NCI-H2171 (cell line): ENCODE data around the gene QRICH1.

ENCODE experiments used
- DNase-seq: peaks from one replicate; lab custom pipeline; 2025; lab: John Stamatoyannopoulos, UW

The QRICH1 gene

DNA sequence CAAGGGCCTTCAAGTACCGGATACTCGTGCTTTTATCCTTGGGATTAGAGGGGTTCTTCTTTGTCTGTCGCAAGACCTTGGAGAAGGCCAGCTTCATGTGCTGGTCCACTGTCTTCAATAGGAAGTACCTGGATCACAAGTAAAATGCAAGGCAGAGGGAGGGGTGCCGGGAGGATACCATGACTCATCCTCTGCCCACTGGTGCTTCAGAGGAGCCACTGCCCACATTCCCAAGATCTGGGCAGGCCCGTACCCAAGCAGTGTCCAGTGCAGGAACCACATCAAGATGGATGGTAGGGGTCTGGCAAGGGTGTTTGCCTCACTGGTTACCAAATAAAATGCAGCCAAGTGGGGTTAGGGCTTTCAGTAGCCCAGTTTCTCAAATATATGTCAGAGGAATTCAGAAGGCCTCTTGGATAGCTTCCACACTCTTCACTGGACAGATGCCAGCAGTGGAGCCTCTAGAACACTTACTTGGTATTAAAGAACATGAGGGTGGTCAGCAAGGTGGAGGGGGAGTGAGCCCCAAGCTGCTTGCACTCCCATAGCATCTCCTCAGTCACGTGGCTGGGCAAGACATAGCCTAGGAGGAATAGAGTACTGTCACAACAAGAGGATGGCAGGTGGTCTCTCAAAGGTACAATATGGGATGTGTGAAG lies 61.1 kb downstream of the QRICH1 start:
- DNase-seq: no peak

DNA sequence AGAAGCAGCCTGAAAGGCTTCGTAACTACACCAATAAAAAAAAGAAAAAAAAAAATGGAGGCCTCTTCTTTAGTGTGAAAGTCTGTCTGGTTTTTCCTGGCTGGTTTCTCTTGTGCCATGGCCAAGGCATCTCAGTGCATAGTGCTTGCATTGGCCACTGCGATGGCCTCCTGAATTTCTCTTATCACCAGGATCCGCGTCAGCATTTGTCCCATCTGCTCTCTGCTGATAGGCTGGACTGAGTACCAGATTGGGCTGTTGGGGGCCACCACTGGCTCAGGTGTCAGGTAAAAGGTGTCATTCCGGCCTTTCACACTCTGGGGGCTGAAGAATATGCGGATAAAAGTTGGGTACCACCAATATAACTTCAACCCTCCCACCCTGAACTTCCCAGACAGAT lies 63.5 kb downstream of the QRICH1 start:
- DNase-seq: no peak

DNA sequence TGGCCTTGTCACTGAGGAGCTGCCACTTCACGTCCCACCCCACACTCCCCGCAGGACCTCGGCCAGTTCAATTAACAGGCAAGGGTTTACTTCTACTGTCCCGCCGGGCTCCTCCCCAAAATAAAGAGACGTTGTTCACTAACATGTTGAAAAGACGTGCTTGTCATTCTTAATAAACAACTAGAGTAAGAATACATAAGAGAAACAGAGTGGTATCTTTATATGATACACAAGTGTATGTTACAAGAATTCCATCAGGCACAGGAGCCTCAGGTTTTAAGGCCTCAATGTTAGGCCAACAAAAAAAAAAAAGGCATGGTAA lies 64.3 kb downstream of the QRICH1 start:
- DNase-seq: no peak

DNA sequence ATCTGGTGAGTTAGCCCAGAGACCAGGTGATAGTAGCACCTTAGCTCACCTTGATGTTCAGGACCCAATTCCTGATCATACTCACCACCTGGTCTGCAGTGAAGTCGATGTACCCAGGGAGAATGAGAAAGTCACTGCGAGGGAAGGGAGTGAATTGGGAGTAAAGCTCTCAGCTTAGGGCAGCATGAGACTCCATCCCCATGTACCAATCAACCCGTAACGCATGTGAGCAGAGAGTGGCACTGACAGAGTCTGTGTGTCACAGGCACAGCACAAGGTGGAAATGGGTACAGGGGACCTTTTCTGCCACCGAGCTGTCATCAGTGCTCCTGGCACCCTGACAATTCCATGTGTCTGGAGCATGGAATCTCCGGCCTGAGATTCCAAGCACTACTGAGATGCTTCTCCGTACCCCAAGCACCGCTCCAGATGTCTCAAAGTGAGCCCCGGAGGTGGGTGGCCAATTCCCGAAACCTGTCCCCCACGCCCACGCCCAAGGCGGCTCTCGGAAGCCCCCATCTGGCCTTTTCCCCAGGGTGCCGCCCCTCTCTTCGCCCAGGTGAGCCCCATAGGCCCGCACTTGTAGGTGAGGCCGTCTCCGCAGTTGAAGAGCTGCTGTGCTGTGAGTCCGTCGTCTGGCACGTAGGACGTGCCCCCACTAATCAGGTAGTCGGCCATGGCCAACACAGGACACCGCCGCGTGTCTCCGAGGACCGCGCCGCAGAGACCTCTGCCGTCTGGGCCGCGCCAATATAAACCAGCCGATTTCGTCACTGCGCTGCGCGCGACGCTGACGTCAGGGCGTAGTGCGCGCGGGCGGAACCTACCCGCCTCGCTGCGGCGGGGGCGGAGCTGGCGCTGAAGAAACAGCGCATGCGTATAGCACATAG lies 65.0 kb downstream of the QRICH1 start, which contains the start of gene IMPDH2:
IMPDH2 (minus strand) TSS at position 726 of the 890 bp plus-strand sequence; CDS start at position 678, 48 bp downstream.
- DNase-seq: peak; percentile 75

DNA sequence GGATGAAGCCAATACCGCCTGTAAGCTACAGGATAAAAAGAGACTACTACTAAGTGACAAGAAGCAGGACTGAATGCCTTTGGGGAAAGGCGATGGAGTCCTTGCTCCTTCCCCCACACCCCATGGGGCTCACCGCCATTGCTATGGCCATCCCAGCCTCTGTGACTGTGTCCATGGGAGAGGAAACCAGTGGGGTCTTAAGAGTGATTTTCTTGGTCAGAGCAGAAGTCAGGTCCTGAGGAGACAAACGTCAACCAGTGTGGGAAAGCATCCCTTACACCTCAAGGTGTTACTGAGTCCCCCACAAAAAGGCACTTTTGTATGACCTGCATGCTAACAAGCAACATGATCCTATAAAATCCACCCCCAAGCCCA lies 65.6 kb downstream of the QRICH1 start:
- DNase-seq: no peak

DNA sequence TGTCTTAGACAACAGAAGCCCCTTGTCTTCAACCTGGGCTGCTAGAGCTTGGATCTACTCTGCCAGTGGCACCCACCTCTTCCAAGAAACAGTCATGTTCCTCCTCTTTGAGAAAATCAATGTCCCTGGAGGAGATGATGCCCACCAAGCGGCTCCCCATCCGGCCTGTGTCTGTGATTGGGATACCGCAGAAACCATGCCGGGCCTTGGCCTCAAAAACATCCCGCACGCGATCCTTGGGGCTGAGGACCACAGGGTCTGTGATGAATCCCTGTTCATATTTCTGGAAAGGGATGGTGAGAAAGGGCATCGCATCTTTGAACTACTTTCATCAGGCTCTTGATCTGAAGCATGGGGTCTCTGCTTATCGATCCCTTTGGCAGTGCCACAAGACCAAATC lies 66.2 kb downstream of the QRICH1 start:
- no peak for DNase-seq

DNA sequence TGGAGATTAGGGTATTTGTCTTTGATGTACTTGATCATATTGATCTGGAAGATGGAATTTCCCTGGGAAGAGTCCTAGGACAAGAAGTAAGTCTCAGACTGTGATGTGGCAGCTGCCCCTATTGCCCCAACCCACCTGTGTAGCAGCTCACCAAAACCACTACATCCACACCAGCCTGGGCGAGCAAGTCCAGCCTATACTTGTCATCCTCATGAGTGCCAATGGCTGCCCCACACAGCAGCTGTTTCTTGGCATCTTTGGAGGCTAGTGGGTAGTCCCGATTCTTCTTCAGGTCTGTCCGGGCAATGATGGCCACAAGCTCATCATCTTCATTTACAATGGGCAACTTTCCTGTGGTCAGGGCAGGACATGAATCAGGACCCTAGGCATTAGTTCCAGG lies 67.3 kb downstream of the QRICH1 start:
- DNase-seq: no peak

DNA sequence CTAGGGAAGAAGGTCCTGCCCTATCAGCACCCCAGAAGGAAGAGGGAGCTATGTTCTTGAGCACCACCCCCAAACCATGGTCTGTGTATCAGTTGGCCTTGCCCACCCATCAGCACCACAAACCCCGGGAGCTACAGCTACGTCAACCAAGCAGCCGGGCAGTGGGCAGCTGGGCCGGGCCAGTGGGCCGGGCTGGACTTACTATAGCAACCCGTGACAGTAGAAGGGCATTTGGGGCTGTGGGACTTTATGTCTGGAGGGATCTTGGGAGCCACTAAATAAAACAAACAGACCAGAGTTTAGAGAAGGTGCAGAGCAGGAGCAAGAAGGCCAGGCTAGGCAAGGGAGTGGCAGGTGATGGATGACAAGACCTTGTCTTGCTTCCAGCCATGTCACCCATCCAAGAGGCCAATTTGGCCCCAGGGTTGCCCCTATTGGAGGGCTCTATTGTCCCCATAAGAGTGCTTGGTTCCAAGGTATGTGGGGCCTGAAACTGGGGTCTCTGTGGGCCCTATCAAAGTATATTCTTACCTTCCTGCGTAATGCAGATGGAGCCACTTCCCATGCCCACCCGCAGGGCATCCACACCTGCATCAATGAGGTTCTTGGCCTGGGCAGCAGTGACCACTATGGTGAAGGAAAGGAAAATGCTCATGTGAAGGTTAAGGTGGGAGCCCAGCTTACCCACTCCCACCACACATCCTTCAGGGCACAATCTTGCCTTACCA lies 67.9 kb downstream of the QRICH1 start:
- no peak for DNase-seq

DNA sequence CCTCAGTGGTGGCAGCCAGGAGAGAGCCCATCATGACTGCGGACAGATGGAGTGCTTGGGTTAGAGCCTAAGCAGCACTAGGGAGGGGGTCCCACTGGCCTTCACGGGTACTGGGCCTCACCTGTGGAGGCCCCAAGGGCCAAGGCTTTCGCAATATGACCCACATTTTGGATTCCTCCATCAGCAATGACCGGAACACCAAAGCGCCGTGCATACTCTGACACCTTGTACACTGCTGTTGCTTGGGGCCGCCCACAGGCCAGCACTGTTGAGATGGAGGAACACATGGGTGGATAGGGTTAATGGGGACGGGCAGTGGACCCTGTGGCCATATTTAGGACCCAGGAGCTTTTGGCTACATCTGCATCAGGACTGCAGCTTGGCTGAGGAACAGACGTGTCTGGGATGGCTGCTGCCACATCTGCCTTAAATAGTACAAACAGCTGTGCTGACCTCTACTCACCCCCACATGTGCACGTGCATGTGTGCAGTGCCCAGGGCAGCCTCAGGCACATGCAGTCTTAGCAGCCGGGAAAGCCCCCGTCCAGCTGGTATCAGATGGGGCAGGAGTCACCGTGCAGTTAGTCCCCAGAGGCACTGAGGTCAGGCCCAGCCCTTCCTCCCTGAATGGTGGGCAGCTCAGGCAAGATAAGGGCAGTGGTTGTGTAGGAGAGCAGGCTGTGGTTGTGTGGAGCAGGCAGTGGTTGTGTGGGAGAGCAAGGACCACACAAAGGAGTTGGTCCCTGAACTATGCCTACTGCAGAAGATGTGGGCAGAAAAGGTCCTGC lies 68.7 kb downstream of the QRICH1 start:
- DNase-seq: no peak

DNA sequence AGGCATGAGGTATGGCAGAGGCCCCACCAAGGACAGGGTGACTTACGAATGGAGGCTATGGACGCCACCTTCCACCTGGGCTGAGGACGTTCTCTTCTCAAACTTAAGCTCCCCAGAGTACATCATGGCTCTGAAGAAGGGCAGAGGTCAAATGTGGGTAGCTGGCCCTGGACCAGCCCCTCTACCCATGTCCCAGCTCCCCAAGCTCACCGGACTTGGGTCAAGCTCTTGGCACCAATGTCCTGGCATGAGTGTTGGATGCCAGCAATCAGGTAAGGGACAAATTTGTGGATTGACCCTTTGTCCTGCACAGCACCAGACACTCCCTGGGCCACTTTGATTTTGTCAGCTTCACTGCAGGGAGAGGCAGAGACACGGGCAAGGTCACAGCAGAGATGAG lies 69.4 kb downstream of the QRICH1 start:
- no peak for DNase-seq

DNA sequence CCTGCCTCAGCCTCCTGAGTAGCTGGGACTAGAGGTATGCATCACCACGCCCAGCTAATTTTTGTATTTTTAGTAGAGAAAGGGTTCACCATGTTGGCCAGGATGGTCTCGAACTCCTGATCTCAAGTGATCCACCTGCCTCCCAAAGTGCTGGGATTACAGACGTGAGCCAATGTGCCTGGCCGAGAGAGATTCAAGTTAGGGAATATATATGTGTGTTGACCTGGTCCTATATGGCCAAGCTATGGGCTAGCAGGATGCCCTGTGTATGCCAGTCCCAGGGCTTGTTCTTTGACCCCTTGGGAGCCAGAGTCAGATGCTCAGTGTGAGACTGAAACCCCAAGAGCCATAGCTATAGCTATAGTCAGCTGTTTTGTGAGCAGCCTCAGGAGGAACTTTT lies 70.1 kb downstream of the QRICH1 start:
- no peak for DNase-seq

DNA sequence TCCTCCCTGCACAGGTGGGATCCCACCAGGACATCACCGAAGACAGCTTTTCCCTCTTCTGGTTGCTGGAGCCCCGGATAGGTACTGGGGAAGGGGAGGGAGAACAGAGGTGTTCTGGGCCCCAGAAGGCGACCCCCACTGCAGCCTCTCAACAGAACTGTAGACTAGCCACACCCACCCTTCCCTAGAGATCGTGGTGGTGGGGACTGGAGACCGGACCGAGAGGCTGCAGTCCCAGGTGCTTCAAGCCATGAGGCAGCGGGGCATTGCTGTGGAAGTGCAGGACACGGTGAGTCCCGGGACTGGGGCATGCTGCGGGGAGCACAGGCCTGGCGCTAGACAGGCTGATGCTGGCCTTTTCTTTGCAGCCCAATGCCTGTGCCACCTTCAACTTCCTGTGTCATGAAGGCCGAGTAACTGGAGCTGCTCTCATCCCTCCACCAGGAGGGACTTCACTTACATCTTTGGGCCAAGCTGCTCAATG lies 71.1 kb downstream of the QRICH1 start:
- DNase-seq: no peak

DNA sequence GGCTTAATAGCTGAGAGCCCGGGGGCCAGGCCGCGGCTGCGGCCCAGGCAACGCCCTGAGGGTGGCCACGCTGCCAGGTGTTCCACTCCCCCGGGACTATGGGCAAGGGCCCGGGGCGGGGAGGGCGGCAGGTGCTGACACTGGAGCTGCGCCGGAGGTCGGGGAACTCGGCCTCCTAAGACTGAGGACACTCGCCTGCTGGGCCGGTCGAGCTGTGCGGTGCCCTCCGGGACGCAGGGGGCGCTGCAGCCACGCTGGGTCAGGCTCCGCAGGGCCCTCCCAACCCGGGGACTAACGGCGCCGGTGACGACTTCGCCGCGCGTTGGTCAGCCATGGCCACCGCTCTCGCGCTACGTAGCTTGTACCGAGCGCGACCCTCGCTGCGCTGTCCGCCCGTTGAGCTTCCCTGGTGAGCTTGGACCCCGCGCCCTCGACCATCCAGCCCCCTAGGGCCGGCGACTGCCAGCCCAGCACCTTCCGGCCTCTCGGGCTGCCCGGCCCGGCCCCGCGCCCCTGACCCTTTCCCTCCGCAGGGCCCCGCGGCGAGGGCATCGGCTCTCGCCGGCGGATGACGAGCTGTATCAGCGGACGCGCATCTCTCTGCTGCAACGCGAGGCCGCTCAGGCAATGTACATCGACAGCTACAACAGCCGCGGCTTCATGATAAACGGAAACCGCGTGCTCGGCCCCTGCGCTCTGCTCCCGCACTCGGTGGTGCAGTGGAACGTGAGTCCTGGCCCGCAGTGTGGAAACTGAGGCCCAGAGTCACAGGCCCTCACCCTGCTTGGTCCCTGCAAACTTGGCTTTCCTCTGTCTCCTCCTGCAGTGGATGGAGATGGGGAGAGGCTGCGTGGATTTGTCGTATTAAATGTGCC lies 71.8 kb downstream of the QRICH1 start, which contains the start of gene NDUFAF3:
NDUFAF3 (plus strand) TSS at position 309 of the 875 bp plus-strand sequence; CDS start at position 333, 24 bp downstream.
- DNase-seq: peak; percentile 86

DNA sequence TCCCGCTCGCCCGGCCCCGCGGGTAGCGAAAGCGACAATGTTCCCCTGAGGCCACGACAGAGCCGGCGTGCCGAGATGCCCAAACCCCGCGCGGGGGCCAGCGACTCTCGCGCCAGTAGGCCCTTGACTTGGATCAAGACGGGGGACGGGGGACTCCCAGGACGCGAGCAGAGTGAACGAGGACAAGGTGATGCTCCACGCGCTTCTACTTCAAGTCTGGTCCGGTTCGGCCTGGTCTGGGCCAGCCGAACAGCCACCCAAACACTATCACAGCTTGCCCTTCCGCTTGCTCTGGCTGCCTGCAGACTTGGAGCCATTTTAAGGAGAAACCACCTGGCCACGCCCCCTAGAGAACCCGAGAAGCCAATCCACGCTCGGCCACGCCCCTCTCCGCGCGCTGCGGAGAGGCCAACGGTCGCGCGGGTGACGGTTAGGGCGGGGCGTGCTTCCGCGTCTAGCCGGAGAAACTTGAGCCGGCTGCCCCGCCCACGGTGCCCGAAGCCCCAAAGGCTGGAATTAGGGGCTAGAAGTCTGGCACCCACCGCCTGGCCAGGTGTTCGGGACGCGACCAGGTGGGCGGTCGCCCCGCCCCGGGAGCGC lies 72.6 kb downstream of the QRICH1 start:
- peak; percentile 91 for DNase-seq

DNA sequence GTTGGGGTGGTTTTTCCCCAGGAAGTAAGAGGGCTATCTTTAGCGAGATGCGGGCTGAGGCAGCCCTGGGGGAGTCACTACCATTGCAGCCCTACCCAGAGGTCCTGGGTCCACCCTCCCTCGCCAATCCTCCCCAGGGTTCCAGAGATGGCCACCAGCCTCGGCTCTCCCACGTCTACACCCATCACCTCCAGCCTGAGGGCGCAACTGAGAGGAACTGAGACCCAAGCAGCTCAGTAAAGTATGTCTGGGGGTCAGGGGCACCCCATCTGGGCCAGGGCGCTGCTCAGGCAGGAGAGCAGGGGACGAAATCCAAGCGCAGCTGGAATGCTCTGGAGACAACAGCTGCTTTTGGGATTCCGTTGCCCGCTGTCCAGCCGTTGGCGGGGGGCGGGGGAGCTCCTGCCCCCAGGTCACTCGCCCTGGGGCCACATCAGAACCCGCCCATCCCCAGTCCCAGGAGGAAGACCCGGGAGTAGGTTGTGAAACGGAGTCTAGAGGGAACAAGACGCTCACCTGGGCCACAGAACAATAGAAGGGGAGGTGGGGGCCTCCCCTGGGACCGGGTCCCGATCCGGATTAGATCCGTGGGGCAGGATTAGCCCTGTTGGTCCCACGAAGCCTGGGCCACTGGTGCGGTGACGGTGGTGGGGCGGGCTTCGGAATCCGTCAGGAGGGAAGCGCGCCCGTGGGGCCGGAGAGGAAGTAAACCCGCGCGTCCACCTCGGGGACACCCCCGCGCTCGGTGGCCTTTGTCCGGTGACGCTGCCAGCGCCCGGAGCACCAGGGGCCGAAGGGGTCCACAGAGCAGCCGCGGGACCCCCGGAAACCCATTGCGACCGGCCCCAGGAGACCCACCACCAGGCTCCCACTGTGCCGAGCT lies 73.3 kb downstream of the QRICH1 start:
- no peak for DNase-seq

DNA sequence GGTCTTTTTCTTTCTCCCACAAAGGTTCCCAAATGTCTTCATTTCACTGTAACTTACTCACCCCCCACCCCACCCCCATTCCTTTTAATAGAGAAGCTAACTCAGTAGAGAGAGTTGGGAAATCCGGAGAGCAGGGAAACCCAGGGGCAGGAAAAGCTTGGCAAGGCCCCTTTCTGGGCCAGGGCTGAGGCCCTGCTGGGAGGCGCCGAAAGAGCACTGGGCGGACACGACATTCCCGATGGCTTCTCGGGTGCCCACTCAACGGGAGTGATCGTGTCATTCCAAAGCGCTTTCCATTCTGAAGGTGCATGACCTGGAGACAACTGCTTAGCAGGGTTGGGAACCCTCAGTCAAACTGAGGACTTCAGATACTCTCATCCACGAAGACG lies 73.9 kb downstream of the QRICH1 start:
- no peak for DNase-seq

DNA sequence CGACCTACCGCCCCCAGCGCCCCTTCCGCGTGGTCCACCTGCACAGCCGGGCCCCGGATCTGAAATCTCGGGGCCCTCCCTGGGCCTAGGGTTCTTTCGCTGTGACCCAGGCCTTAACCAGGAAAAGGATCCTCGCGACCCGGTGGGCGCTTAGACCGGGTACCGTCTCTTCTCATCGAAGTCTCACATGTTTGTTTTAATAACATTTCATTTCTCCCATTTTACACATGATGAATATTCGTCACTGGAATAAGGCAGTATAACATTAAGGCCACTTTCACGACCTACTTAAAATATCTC lies 75.2 kb downstream of the QRICH1 start:
- no peak for DNase-seq

DNA sequence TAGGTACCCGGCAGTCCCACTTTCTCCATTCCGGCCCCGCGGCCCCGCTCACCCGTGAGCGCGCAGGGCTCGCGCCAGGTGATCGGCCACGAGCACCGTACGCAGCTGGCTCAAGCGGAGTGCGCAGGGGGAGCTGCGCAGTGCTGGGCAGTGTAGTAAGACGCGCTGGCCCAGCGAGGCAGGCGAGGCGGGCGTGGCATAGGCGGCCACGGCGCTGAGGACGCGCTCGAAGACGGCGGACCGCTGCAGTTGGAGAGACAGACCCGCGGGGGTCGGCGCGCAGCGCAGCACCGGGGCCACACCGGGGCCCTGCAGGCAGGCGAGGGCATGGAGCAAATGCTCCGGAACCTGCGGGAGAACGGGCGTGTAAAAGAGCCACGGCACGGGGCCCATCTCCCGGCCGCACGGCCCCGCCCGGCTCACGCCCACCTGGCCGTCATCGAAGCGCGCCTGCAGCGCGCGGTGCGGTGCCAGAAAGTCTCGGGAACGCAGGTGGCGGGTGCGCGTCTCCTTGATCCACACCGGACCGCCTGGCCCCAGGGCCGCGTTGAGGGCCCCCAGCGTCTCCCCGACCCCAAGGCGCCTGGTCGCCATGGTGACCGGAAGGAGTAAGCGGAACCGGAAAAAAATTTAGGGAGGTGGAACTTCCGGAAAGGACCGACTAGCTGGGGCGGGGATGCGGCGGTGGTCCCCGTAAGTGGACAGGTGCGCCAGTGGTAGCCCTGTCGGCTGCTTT lies 75.7 kb downstream of the QRICH1 start, which contains the start of gene DALRD3:
DALRD3 (minus strand) TSS at position 610 of the 736 bp plus-strand sequence; CDS start at position 594, 16 bp downstream.
- DNase-seq: peak; percentile 62
